Loucy (cell line): ENCODE measurements around the gene HLA-DRB1.

Experiments used
- EZH2phosphoT487 ChIP-seq: fragments of 200-600 bp; IDR thresholded peaks from 2 replicates; pipeline ENCODE4 v1.6.1; 2018; ENCODE audit warnings: antibody characterized with exemption, mild to moderate bottlenecking, moderate library complexity, borderline replicate concordance
- TF ChIP-seq, protein P1 (sequence below): fragments of 200-600 bp; sonication (generic); conservative IDR thresholded peaks from 2 replicates; pipeline ENCODE4 v1.5.1; 2014; ENCODE audit warnings: mild to moderate bottlenecking, antibody characterized with exemption, low read length

GRCh38 chr6:32637219-32637880 lies 47.7 kb upstream of the HLA-DRB1 start, which contains the start of gene HLA-DQA1:
- TF ChIP-seq, protein P1, sequence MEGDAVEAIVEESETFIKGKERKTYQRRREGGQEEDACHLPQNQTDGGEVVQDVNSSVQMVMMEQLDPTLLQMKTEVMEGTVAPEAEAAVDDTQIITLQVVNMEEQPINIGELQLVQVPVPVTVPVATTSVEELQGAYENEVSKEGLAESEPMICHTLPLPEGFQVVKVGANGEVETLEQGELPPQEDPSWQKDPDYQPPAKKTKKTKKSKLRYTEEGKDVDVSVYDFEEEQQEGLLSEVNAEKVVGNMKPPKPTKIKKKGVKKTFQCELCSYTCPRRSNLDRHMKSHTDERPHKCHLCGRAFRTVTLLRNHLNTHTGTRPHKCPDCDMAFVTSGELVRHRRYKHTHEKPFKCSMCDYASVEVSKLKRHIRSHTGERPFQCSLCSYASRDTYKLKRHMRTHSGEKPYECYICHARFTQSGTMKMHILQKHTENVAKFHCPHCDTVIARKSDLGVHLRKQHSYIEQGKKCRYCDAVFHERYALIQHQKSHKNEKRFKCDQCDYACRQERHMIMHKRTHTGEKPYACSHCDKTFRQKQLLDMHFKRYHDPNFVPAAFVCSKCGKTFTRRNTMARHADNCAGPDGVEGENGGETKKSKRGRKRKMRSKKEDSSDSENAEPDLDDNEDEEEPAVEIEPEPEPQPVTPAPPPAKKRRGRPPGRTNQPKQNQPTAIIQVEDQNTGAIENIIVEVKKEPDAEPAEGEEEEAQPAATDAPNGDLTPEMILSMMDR: no peak
- TF ChIP-seq EZH2phosphoT487: no peak
